CD4-positive, alpha-beta T cell treated with Interleukin-12 subunit alpha and Interleukin-12 subunit beta, for 1 hour (primary cell): ENCODE results near the gene NUP62.

Experiments
- DNase-seq: peaks from one replicate; pipeline ENCODE4 v3.0.0-alpha.2; 2020

Gene NUP62

GRCh38 chr19:49862391-49863253 is 66.7 kb downstream of the NUP62 start:
- DNase-seq: no peak

- DNase-seq: no peak
Measured at GRCh38 chr19:49861541-49862378, 67.5 kb downstream of the NUP62 start.

GRCh38 chr19:49861107-49861506 is 68.2 kb downstream of the NUP62 start:
- no peak for DNase-seq

- no peak for DNase-seq
Measured at GRCh38 chr19:49860336-49861102, 68.8 kb downstream of the NUP62 start.

GRCh38 chr19:49859682-49860335 is 69.5 kb downstream of the NUP62 start:
- no peak for DNase-seq

- DNase-seq: no peak
Measured at GRCh38 chr19:49858088-49858985, 71.0 kb downstream of the NUP62 start.

- no peak for DNase-seq
Measured at GRCh38 chr19:49857838-49858087, 71.5 kb downstream of the NUP62 start.

GRCh38 chr19:49857061-49857837 is 72.1 kb downstream of the NUP62 start:
- no peak for DNase-seq
